GM12873 (cell line): Measurements from ENCODE around the gene ATP8B4.

ENCODE experiments used
- TF ChIP-seq, protein P1 (sequence below): IDR thresholded peaks from 2 replicates; pipeline ENCODE4 v1.5.1; 2012; ENCODE audit warnings: low read depth, mild to moderate bottlenecking, moderate library complexity, low read length, control low read depth; ENCODE audit not compliant: insufficient read depth; ENCODE audit errors: missing control alignments

ATP8B4 gene

GRCh38 chr15:49890689-49891088 is 228.3 kb downstream of the ATP8B4 start:
- TF ChIP-seq, protein P1, sequence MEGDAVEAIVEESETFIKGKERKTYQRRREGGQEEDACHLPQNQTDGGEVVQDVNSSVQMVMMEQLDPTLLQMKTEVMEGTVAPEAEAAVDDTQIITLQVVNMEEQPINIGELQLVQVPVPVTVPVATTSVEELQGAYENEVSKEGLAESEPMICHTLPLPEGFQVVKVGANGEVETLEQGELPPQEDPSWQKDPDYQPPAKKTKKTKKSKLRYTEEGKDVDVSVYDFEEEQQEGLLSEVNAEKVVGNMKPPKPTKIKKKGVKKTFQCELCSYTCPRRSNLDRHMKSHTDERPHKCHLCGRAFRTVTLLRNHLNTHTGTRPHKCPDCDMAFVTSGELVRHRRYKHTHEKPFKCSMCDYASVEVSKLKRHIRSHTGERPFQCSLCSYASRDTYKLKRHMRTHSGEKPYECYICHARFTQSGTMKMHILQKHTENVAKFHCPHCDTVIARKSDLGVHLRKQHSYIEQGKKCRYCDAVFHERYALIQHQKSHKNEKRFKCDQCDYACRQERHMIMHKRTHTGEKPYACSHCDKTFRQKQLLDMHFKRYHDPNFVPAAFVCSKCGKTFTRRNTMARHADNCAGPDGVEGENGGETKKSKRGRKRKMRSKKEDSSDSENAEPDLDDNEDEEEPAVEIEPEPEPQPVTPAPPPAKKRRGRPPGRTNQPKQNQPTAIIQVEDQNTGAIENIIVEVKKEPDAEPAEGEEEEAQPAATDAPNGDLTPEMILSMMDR = no peak

DNA sequence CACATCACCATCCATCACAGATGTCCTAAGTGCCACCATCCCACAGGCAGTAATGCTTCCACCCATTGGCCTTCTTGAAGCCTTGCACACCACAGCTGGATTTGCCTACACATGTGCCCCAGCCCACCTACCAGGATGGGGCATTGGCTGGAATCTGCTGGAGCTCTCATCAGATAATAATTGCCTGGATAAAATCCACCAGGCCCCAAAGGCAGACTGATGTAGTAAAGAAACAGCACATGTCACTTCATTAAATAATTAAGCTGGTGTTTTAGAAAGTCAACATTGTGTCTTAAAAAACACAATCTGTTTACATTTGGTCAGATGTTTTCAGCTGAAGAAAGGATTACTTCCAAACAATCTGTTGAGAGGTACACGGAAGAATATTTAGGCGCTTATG is 229.5 kb downstream of the ATP8B4 start:
- TF ChIP-seq, protein P1 = no peak

DNA sequence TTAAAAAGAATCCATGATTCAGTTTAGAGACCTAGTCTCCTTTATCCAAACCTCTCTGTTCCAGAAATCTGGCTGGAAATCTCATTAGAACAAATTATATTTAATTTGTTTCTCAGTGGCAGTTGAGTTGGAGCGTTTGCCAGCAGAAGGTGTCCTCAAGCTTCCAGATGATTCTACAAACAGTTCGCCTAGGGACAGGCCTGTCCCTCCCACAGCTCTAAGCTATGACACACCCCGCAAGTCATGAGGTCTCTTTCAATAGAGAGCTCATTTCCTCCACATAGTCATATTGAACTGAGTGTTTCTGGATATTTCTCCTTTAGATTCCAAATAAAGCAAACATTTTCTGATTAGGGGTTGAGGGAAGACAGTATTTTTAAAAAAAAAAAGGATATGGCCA is 230.3 kb downstream of the ATP8B4 start:
- TF ChIP-seq, protein P1 = no peak

DNA sequence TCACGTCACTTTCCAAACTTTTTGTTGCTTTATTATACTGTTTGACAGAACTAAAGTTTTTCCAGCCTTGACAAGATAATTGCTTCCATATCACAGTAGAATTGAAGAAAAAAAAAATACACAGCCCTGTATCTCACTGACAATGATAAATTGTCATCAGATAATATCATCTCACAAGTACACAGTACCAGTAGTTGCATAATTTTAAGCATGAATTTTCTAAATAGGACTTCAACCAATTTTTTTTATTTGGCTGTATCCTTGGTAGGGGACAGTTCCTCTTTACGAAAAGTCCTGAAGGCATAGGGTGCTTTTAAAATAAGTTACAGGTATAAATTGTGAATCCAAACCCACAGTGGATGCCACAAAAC is 230.7 kb downstream of the ATP8B4 start:
- TF ChIP-seq, protein P1 = no peak

DNA sequence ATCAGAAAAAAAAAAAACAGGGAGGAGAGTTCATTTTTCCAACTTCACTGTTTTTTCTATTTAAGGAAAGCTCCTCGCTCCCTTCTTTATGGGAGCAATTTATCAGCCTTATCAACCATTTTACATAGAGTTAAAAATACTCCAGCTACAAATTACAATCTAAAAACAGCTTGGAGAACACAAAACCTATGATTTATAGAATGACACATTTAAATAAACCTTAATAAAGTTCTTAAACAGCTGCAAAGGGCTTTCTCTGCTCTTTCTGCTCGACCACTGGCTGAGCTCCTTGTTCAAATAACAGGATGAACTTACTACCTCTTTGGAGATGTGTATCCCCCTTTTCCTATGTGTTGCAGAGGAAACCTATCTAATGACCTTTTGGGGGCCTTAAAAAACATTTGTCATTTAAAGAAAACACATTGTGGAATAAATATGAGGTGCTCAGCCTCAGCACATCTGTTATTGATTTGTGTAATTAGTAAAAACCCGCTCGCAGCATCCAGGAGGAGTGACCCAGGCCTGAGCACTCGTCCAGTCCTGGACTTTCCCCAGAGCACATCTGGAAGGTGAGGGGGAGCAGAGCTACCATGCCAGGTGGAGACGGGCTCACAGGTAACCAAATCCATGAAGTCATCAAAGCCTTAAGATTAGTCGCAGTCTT is 231.2 kb downstream of the ATP8B4 start:
- TF ChIP-seq, protein P1 = no peak

DNA sequence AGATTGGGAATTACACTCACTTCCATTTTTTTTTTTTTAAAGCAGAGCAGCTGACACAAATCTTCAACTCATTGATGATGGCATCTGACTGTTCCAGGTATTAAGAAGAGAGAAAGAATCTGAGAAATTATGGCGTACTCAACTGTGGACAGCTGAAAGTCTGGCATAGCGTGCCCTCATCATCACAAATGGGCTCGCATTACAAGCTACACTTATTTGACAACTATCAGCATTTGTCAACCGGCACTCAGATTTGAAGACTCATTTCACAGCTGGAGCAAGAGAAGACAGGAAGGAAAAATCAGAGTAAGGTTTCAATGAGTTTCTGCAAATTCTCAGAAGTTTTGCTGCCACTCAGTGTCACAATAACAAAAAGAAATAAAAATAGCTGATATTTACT is 235.9 kb downstream of the ATP8B4 start:
- TF ChIP-seq, protein P1 = no peak

- TF ChIP-seq, protein P1 = no peak
Observed at GRCh38 chr15:49881866-49882265, 237.2 kb downstream of the ATP8B4 start.

GRCh38 chr15:49881433-49881832 is 237.6 kb downstream of the ATP8B4 start:
- TF ChIP-seq, protein P1 = no peak
